H9 (cell line): ENCODE data around the gene EIF4E2. TPM values are rescaled to one million over a fixed set of nuclear protein-coding genes. Genes with fewer than 3 reads are reported as not detected.

Source experiments
- DNase-seq: peaks from one replicate; pipeline ENCODE4 v3.0.0-alpha.2; 2017
- H2AFZ ChIP-seq: one replicate; pipeline ENCODE4 v1.6.1; 2013; ENCODE audit warnings: mild to moderate bottlenecking, low read length, control low read depth, moderate library complexity
- H2AK5ac ChIP-seq: 2 replicates; pipeline ENCODE4 v1.6.1; 2013; ENCODE audit warnings: low read length, control low read depth, mixed read lengths; ENCODE audit not compliant: insufficient read length
- H2BK120ac ChIP-seq: one replicate; pipeline ENCODE4 v1.6.1; 2013; ENCODE audit warnings: low read depth, mild to moderate bottlenecking, low read length, control low read depth, inconsistent platforms; ENCODE audit not compliant: poor library complexity, severe bottlenecking
- H2BK12ac ChIP-seq: 2 replicates; pipeline ENCODE4 v1.6.1; 2013; ENCODE audit warnings: low read length, control low read depth, mixed read lengths, low read depth; ENCODE audit not compliant: insufficient read length
- H2BK15ac ChIP-seq: 2 replicates; pipeline ENCODE4 v1.6.1; 2013; ENCODE audit warnings: low read depth, low read length, control low read depth
- H2BK20ac ChIP-seq: one replicate; pipeline ENCODE4 v1.6.1; 2013; ENCODE audit warnings: low read depth, mild to moderate bottlenecking, low read length, control low read depth, inconsistent platforms; ENCODE audit not compliant: poor library complexity, severe bottlenecking
- H2BK5ac ChIP-seq: 2 replicates; pipeline ENCODE4 v1.6.1; 2013; ENCODE audit warnings: low read length, control low read depth, mixed read lengths; ENCODE audit not compliant: insufficient read length
- H3K14ac ChIP-seq: 2 replicates; pipeline ENCODE4 v1.6.1; 2013; ENCODE audit warnings: low read length, control low read depth; ENCODE audit not compliant: insufficient read depth
- H3K18ac ChIP-seq: 2 replicates; pipeline ENCODE4 v1.6.1; 2013; ENCODE audit warnings: low read depth, mild to moderate bottlenecking, mixed read lengths, low read length, control low read depth; ENCODE audit not compliant: insufficient read length
- H3K23ac ChIP-seq: 2 replicates; pipeline ENCODE4 v1.6.1; 2013; ENCODE audit warnings: low read length, control low read depth, mixed read lengths, low read depth; ENCODE audit not compliant: insufficient read length
- H3K23me2 ChIP-seq: 2 replicates; pipeline ENCODE4 v1.6.1; 2013; ENCODE audit warnings: low read depth, mild to moderate bottlenecking, mixed read lengths, low read length, control low read depth; ENCODE audit not compliant: insufficient read length, poor library complexity, severe bottlenecking
- H3K27ac ChIP-seq: 2 replicates; pipeline ENCODE4 v1.5.1; 2013; ENCODE audit warnings: low read length, control low read depth, mixed read lengths, low read depth; ENCODE audit not compliant: insufficient read length
- H3K27me3 ChIP-seq: 2 replicates; pipeline ENCODE4 v1.6.1; 2013; ENCODE audit warnings: low read length, control low read depth, inconsistent platforms; ENCODE audit not compliant: insufficient read depth
- H3K4ac ChIP-seq: 2 replicates; pipeline ENCODE4 v1.6.1; 2013; ENCODE audit warnings: low read depth, mild to moderate bottlenecking, control low read depth, inconsistent platforms, low read length, moderate library complexity
- H3K4me1 ChIP-seq: 2 replicates; pipeline ENCODE4 v1.6.1; 2013; ENCODE audit warnings: low read length, control low read depth, inconsistent platforms; ENCODE audit not compliant: insufficient read depth
- H3K4me2 ChIP-seq: 2 replicates; pipeline ENCODE4 v1.6.1; 2013; ENCODE audit warnings: low read length, control low read depth, mixed read lengths; ENCODE audit not compliant: insufficient read length, insufficient read depth
- H3K56ac ChIP-seq: 2 replicates; pipeline ENCODE4 v1.6.1; 2013; ENCODE audit warnings: low read depth, mild to moderate bottlenecking, mixed read lengths, low read length, control low read depth; ENCODE audit not compliant: insufficient read length
- H3K79me1 ChIP-seq: 2 replicates; pipeline ENCODE4 v1.6.1; 2013; ENCODE audit warnings: low read depth, mild to moderate bottlenecking, moderate library complexity, low read length, control low read depth, inconsistent platforms; ENCODE audit not compliant: insufficient read depth, poor library complexity, severe bottlenecking
- H3K79me2 ChIP-seq: 2 replicates; pipeline ENCODE4 v1.6.1; 2013; ENCODE audit warnings: low read length, control low read depth, inconsistent platforms; ENCODE audit not compliant: insufficient read depth
- H3K9ac ChIP-seq: 2 replicates; pipeline ENCODE4 v1.6.1; 2013; ENCODE audit warnings: low read length, control low read depth, mixed read lengths; ENCODE audit not compliant: insufficient read length; ENCODE audit errors: extremely low read depth
- H3K9me3 ChIP-seq: one replicate; pipeline ENCODE4 v1.6.1; 2013; ENCODE audit warnings: low read depth, low read length, inconsistent platforms; ENCODE audit not compliant: control insufficient read depth
- H3T11ph ChIP-seq: one replicate; pipeline ENCODE4 v1.6.1; 2013; ENCODE audit warnings: mild to moderate bottlenecking, low read length, control low read depth, inconsistent platforms
- H4K20me1 ChIP-seq: one replicate; pipeline ENCODE4 v1.6.1; 2013; ENCODE audit not compliant: control insufficient read depth, insufficient read length, insufficient read depth
- H4K5ac ChIP-seq: 2 replicates; pipeline ENCODE4 v1.6.1; 2013; ENCODE audit warnings: low read depth, mild to moderate bottlenecking, mixed read lengths, low read length, control low read depth; ENCODE audit not compliant: insufficient read length
- H4K8ac ChIP-seq: replicated peaks from 2 replicates; pipeline ENCODE4 v1.6.1; 2013; ENCODE audit warnings: low read length, control low read depth, mixed read lengths, low read depth; ENCODE audit not compliant: insufficient read length
- H4K91ac ChIP-seq: 2 replicates; pipeline ENCODE4 v1.6.1; 2013; ENCODE audit warnings: low read depth, mild to moderate bottlenecking, moderate library complexity, mixed read lengths, low read length, control low read depth; ENCODE audit not compliant: insufficient read length
- H3K27ac Mint-ChIP-seq, 3 experiments: 2 replicates in 2 of 3; 3 replicates in 1 of 3; pipeline ENCODE4 v1.8.0; 2020 to 2021; ENCODE audit warnings: mixed read lengths in 3 of 3, mild to moderate bottlenecking in 1 of 3, moderate library complexity in 1 of 3
- H3K27me3 Mint-ChIP-seq: 2 replicates; pipeline ENCODE4 v1.8.0; 2021; ENCODE audit warnings: low read depth, mild to moderate bottlenecking, moderate library complexity, mixed read lengths
- H3K36me3 Mint-ChIP-seq, 3 experiments: 2 replicates in 2 of 3; 3 replicates in 1 of 3; pipeline ENCODE4 v1.8.0; 2020 to 2021; ENCODE audit warnings: low read depth in 3 of 3, mixed read lengths in 3 of 3; ENCODE audit not compliant: insufficient read depth in 1 of 3
- H3K4me1 Mint-ChIP-seq, 2 experiments: 2 replicates each; pipeline ENCODE4 v1.8.0; 2020; ENCODE audit warnings: mixed read lengths in 2 of 2
- H3K4me3 Mint-ChIP-seq, 2 experiments: 2 replicates in 1 of 2; 3 replicates in 1 of 2; pipeline ENCODE4 v1.8.0; 2020 to 2021; ENCODE audit warnings: mild to moderate bottlenecking in 2 of 2, mixed read lengths in 2 of 2, moderate library complexity in 1 of 2
- H3K9me3 Mint-ChIP-seq, 2 experiments: 2 replicates in 1 of 2; 3 replicates in 1 of 2; pipeline ENCODE4 v1.8.0; 2020; ENCODE audit warnings: mild to moderate bottlenecking in 2 of 2, mixed read lengths in 2 of 2, moderate library complexity in 1 of 2
- CTCF ChIP-seq: fragments of 200-600 bp; sonication (generic); conservative IDR thresholded peaks from 3 replicates; pipeline ENCODE4 v1.8.0; 2021; ENCODE audit warnings: antibody characterized with exemption, mild to moderate bottlenecking
- WGBS: extraction: QIAGEN DNeasy Blood & Tissue Kit; methylation state at CpG from one replicate; pipeline ENCODE4 v1.1.7; 2013; ENCODE audit warnings: missing lambda C conversion rate, low lambda C conversion rate, mixed read lengths; ENCODE audit not compliant: insufficient read length; ENCODE audit errors: extremely low coverage; 5-methylcytosine and 5-hydroxymethylcytosine counted together
- total RNA-seq: library from RNA; stranded (reverse); gene quantifications from 2 replicates; pipeline ENCODE4 v1.2.1, GENCODE V29; 2021

Gene EIF4E2
- total RNA-seq, 1 experiment from 2014 or later = 109 TPM

GRCh38 chr2:232539298-232540231 lies 10.9 kb upstream of the EIF4E2 start, which contains the start of gene CHRNG:
Gene CHRNG (plus strand): TSS chr2:232539692. CDS start chr2:232539748, 56 bp downstream.
- Histone ChIP-seq H4K8ac (no peak within 1 kb of the TSS), H3K79me1 (no peaks in the 10 kb centered on the region), H3K9me3 (no peaks in the 10 kb centered on the region), H2BK5ac (no peak within 1 kb of the TSS), H2AK5ac (no peak within 1 kb of the TSS), H3K4ac (no peak within 1 kb of the TSS), H2AFZ (no peak within 1 kb of the TSS), H4K20me1 (no peaks in the 10 kb centered on the region), H3K9ac (no peak within 1 kb of the TSS), H3K23me2 (no peaks in the 10 kb centered on the region), H4K91ac (no peak within 1 kb of the TSS), H2BK15ac (no peak within 1 kb of the TSS), H3T11ph (no peak within 1 kb of the TSS), H3K4me1 (peaks cover 4% of the 10 kb centered on the region; the same call in 1 of the 2 replicates), H2BK120ac (no peak within 1 kb of the TSS), H3K4me2 (no peak within 1 kb of the TSS), H2BK20ac (no peak within 1 kb of the TSS), H4K5ac (no peak within 1 kb of the TSS), H3K79me2 (no peaks in the 10 kb centered on the region), H3K18ac (peak within 1 kb of the TSS; percentile 7), H3K56ac (no peak within 1 kb of the TSS), H3K23ac (no peak within 1 kb of the TSS), H3K27ac (no peak within 1 kb of the TSS), H3K27me3 (no peaks in the 10 kb centered on the region; the same call in 1 of the 2 replicates), H3K14ac (peak within 1 kb of the TSS; percentile 13; the same call in 1 of the 2 replicates), H2BK12ac (no peak within 1 kb of the TSS)
- Mint-ChIP-seq H3K27ac (peak within 1 kb of the TSS in 2 of 3 experiments; percentile 73 to 91; a peak in 5 of 7 replicates), H3K9me3 (peaks cover 4 to 8% of the 10 kb centered on the region in 2 experiments; a peak in 4 of 5 replicates), H3K36me3 (peaks cover 0 to 5% (median 2%) of the 10 kb centered on the region in 3 experiments; a peak in 2 of 7 replicates), H3K27me3 (peaks cover 10% of the 10 kb centered on the region), H3K4me3 (no peak within 1 kb of the TSS), H3K4me1 (peaks cover 18 to 24% of the 10 kb centered on the region in 2 experiments)
- peak; percentile 66 for DNase-seq
- WGBS = no CpG with 5 or more reads among the region's 23 CpGs
- no peak for TF ChIP-seq CTCF
